ACC112 (cell line): Measurements from ENCODE around the gene SLC16A5.

Experiments used
- H2AFZ ChIP-seq: fragments of 200-600 bp; sonication (generic); one replicate; pipeline ENCODE4 v1.6.0; 2017; ENCODE audit warnings: antibody characterized with exemption, low read length; ENCODE audit not compliant: unreplicated experiment
- H3K27ac ChIP-seq: fragments of 200-600 bp; sonication (generic); 2 replicates; pipeline ENCODE4 v1.5.1; 2014; ENCODE audit warnings: low read depth, mild to moderate bottlenecking, antibody characterized with exemption, low read length, moderate library complexity
- H3K27me3 ChIP-seq: fragments of 200-600 bp; sonication (generic); 2 replicates; pipeline ENCODE4 v1.6.1; 2014; ENCODE audit warnings: mild to moderate bottlenecking, antibody characterized with exemption, low read length, moderate library complexity, mixed read lengths; ENCODE audit not compliant: insufficient read depth
- H3K36me3 ChIP-seq: fragments of 200-600 bp; sonication (generic); 2 replicates; pipeline ENCODE4 v1.6.1; 2016; ENCODE audit warnings: mild to moderate bottlenecking, antibody characterized with exemption, low read length, moderate library complexity, mixed read lengths; ENCODE audit not compliant: insufficient read depth
- H3K4me1 ChIP-seq: fragments of 200-600 bp; sonication (generic); one replicate; pipeline ENCODE4 v1.6.1; 2016; ENCODE audit warnings: low read length, mixed read lengths; ENCODE audit not compliant: insufficient read depth, unreplicated experiment, control insufficient read depth
- H3K4me3 ChIP-seq: fragments of 200-600 bp; sonication (generic); 2 replicates; pipeline ENCODE4 v1.5.1; 2014; ENCODE audit warnings: mild to moderate bottlenecking, low read depth, low read length
- H3K79me2 ChIP-seq: fragments of 200-600 bp; sonication (generic); one replicate; pipeline ENCODE4 v1.6.0; 2016; ENCODE audit warnings: low read length; ENCODE audit not compliant: control insufficient read depth, unreplicated experiment, insufficient read depth

The SLC16A5 gene

DNA sequence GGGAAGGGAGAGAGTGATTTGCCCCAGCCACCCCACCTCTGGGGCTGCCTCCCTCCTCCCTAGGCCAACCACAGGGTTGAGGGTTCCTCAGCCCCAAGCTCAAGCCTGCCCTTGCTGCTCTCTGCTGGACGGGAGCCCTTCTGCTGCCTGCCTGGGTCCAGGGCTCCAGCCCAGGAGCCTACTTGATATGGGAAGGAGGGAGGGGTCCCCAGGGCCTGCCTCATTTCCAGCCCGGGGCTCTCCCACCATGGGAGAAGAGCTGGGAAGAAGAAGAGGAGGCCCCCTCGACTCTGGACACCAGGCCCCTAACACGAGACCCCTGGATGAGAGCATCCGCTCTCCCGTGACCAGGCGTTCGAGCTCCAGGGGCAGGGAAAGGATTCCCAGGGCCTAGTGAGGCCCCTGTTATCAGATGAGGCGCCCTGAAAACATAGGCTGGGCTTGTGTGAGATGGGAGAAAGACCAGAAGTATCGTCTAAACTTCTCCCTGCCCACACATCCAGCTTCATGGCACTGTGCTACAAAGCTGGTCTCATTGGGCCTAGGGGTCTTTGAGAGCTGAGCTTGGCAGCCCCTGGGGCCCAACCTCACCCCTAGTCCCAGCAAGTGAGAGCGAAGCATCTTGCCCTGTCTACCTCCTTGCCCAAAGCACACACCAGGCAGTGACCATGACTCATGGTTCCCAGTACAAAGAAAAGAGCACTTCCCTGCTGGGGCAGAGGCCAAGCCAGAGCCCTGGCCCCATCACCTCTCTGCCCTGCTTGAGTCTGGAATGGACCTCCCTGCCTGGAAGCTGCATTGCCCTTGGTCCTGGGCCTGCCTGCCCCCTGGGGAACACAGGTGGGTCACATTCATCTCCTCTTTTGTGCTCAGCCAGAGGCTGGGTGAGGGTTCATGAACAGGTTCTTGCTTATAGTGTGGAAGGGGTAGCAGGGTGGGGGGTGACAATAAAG, 987 bp downstream of the SLC16A5 start:
- H3K4me1 ChIP-seq = peaks cover 53% of the 10 kb centered on the region

DNA sequence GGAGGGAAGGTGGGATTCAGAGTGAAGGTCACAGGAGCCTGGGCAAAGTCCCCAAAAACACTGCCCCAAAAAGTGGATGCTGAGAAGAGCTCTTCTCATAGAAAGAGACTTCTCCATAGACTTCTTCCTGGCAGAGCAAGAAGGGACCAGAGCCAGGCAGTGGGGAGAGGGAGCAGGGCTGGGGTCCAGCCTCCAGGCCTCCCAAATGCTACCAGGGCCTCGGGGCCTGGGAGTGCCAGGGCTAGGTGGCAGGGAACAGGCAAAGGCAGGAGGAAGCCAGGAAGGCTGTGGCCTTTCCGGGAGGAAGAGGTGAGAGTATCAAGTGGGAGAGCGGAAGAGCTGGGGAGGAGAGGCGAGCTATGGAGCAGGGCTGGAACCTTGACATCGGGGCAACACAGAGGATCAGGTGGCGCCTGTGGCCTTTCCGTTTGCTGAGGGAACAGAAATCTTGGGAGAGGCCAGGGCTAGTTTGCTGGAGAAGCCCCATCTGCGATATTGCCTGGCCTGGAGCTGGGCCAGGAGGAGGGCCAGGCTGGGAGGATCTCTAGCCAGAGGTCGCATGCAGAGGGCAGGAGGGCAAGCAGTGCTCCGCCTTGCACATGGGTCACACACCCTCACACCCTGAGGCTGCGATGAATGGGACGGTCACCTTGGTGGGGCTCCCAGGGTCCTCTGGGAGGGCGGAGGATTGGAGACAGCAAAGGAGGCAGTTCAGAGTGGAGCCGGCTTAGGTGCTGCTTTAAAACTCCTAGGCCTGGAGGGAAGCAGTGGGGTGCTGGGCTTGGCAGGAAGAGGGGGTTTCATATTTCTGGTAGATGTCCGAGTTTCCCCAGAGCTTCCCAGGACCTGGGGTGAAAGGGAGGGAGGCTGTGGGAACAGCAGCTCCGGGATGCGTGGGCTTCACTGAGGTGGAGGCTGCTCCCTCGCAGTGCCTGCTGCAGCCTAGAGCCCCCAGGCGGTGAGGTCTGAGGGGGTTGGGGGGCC, 3.4 kb downstream of the SLC16A5 start:
- H3K27me3 ChIP-seq = no peaks in the 10 kb centered on the region
- peaks cover 8% of the 10 kb centered on the region for H3K79me2 ChIP-seq
- H3K27ac ChIP-seq = no peak overlapping the region
- peaks cover 44% of the 10 kb centered on the region for H3K4me1 ChIP-seq
- no peak overlapping the region for H3K4me3 ChIP-seq
- H2AFZ ChIP-seq = no peak overlapping the region
- H3K36me3 ChIP-seq = no peaks in the 10 kb centered on the region

More for the DNA sequence above, 987 bp downstream of the SLC16A5 start:
- no peaks in the 10 kb centered on the region for H3K27me3 ChIP-seq
- H3K36me3 ChIP-seq = no peaks in the 10 kb centered on the region
- peaks cover 8% of the 10 kb centered on the region for H3K79me2 ChIP-seq
- peak overlapping the region; percentile 47 for H3K27ac ChIP-seq
- H2AFZ ChIP-seq = peak overlapping the region; percentile 19
- H3K4me3 ChIP-seq = peak overlapping the region; percentile 80

DNA sequence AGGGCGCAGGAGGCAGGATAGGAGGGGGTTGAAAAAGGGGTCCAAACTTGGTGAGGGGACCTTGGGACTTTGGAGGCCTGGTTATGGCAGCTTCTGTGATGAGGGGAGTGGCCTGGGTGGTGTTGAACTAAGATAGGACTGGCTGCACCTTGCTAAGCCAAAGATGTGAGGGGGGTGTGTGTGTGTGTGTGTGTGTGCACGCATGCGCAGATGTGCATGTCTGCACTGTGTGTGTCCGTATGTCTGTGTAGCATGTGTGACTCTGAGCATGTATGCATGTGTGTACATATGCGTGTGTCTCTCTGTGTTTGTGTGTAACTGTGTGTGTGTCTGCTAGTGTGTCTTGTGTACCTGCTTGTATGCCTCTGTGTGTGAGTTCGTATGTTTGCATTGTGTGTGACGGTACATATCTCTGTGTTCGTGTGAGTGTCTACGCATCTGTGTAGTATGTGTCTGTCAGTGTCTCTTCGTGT, 4.1 kb downstream of the SLC16A5 start:
- H3K27me3 ChIP-seq = no peaks in the 10 kb centered on the region
- peaks cover 8% of the 10 kb centered on the region for H3K79me2 ChIP-seq
- H3K4me1 ChIP-seq = peaks cover 37% of the 10 kb centered on the region
- no peaks in the 10 kb centered on the region for H3K36me3 ChIP-seq
- H3K4me3 ChIP-seq = no peak overlapping the region
- H3K27ac ChIP-seq = no peak overlapping the region
- no peak overlapping the region for H2AFZ ChIP-seq

- H3K27ac ChIP-seq = no peak overlapping the region
Measured at GRCh38 chr17:75093548-75094158, 5.9 kb downstream of the SLC16A5 start.

GRCh38 chr17:75094871-75095399, 7.2 kb downstream of the SLC16A5 start:
- Histone ChIP-seq H2AFZ (no peak overlapping the region), H3K4me3 (no peak overlapping the region), H3K27me3 (no peaks in the 10 kb centered on the region), H3K27ac (no peak overlapping the region), H3K36me3 (no peaks in the 10 kb centered on the region), H3K79me2 (peaks cover 5% of the 10 kb centered on the region), H3K4me1 (peaks cover 27% of the 10 kb centered on the region)

More at GRCh38 chr17:75093548-75094158, 5.9 kb downstream of the SLC16A5 start:
- Histone ChIP-seq H3K4me1 (peaks cover 34% of the 10 kb centered on the region), H3K27me3 (no peaks in the 10 kb centered on the region), H3K36me3 (no peaks in the 10 kb centered on the region), H3K4me3 (no peak overlapping the region), H2AFZ (no peak overlapping the region), H3K79me2 (peaks cover 8% of the 10 kb centered on the region)

GRCh38 chr17:75096082-75096625, 8.4 kb downstream of the SLC16A5 start:
- Histone ChIP-seq H3K27me3 (no peaks in the 10 kb centered on the region), H2AFZ (no peak overlapping the region), H3K4me1 (peaks cover 23% of the 10 kb centered on the region), H3K36me3 (no peaks in the 10 kb centered on the region), H3K4me3 (no peak overlapping the region), H3K27ac (no peak overlapping the region), H3K79me2 (peaks cover 5% of the 10 kb centered on the region)

- H3K27ac ChIP-seq = no peak overlapping the region
- H3K36me3 ChIP-seq = no peaks in the 10 kb centered on the region
- no peaks in the 10 kb centered on the region for H3K27me3 ChIP-seq
- no peak overlapping the region for H2AFZ ChIP-seq
- H3K4me1 ChIP-seq = peaks cover 9% of the 10 kb centered on the region
- no peak overlapping the region for H3K4me3 ChIP-seq
- no peaks in the 10 kb centered on the region for H3K79me2 ChIP-seq
Measured at GRCh38 chr17:75097865-75098264, 10.1 kb downstream of the SLC16A5 start.

GRCh38 chr17:75098861-75099260, 11.1 kb downstream of the SLC16A5 start:
- no peak overlapping the region for H3K4me3 ChIP-seq
- no peaks in the 10 kb centered on the region for H3K79me2 ChIP-seq
- H3K36me3 ChIP-seq = no peaks in the 10 kb centered on the region
- H3K27ac ChIP-seq = no peak overlapping the region
- peaks cover 4% of the 10 kb centered on the region for H3K4me1 ChIP-seq
- H2AFZ ChIP-seq = no peak overlapping the region
- H3K27me3 ChIP-seq = no peaks in the 10 kb centered on the region

GRCh38 chr17:75099881-75100595, 12.3 kb downstream of the SLC16A5 start:
- H3K27me3 ChIP-seq = no peaks in the 10 kb centered on the region
- H2AFZ ChIP-seq = no peak overlapping the region
- no peaks in the 10 kb centered on the region for H3K36me3 ChIP-seq
- H3K79me2 ChIP-seq = no peaks in the 10 kb centered on the region
- no peak overlapping the region for H3K27ac ChIP-seq
- peaks cover 4% of the 10 kb centered on the region for H3K4me1 ChIP-seq
- H3K4me3 ChIP-seq = no peak overlapping the region
